Sigmoid colon (tissue), 7 donors: ENCODE measurements around the gene UNC5C. TPM values are rescaled to one million over a fixed set of nuclear protein-coding genes. Genes with fewer than 3 reads are reported as not detected.

Experiments used
- DNase-seq: peaks from one replicate; pipeline ENCODE4 v3.0.0-alpha.2; 2019
- H3K27ac ChIP-seq, 4 donors: fragments of 200-600 bp; sonication (generic); one replicate each; pipeline ENCODE4 v1.5.1; 2016 to 2019; ENCODE audit warnings: mild to moderate bottlenecking in 1 of 4
- H3K27me3 ChIP-seq, 3 donors: fragments of 200-600 bp; sonication (generic); one replicate each; pipeline ENCODE4 v1.5.1; 2019; ENCODE audit warnings: mild to moderate bottlenecking in 1 of 3
- H3K36me3 ChIP-seq, 4 donors: fragments of 200-600 bp; sonication (generic); one replicate each; pipeline ENCODE4 v1.5.1; 2016 to 2019
- H3K4me1 ChIP-seq, 4 donors: fragments of 200-600 bp; sonication (generic); one replicate each; pipeline ENCODE4 v1.5.1; 2017 to 2019
- H3K4me3 ChIP-seq, 4 donors: fragments of 200-600 bp; sonication (generic); one replicate each; pipeline ENCODE4 v1.5.1; 2017 to 2019; ENCODE audit warnings: mild to moderate bottlenecking in 2 of 4, moderate library complexity in 1 of 4
- H3K9me3 ChIP-seq, 4 donors: fragments of 200-600 bp in 3 of 4; sonication (generic) in 3 of 4; one replicate each; pipeline versions ENCODE4 v1.5.1 to v1.6.1; 2013 to 2019
- EP300 ChIP-seq, 4 donors: sonication (generic); formaldehyde crosslinking; IDR thresholded peaks; one replicate each; pipeline ENCODE4 v1.6.1; 2017; ENCODE audit warnings: antibody characterized with exemption in 4 of 4
- POLR2A ChIP-seq, 2 donors: fragments of 450-650 bp; IDR thresholded peaks; one replicate each; pipeline ENCODE4 v1.6.1; 2016; ENCODE audit warnings: antibody characterized with exemption in 2 of 2, mild to moderate bottlenecking in 2 of 2, moderate library complexity in 2 of 2
- POLR2AphosphoS5 ChIP-seq, 4 donors: sonication (generic); formaldehyde crosslinking; IDR thresholded peaks; one replicate each; pipeline ENCODE4 v1.6.1; 2017; ENCODE audit warnings: antibody characterized with exemption in 4 of 4
- WGBS, 2 donors: extraction: QIAGEN DNeasy Blood & Tissue Kit; methylation state at CpG; one replicate each; pipeline ENCODE4 v1.1.7; 2013; 5-methylcytosine and 5-hydroxymethylcytosine counted together
- intact Hi-C: fragments of 100-400 bp; cut with DNase I; formaldehyde crosslinking; loops from one replicate; pipeline ENCODE4 v1.15.1; 2023
- polyA plus RNA-seq, 3 donors: library from polyadenylated mRNA; stranded (reverse); fragments of 200-250 nt; gene quantifications; one replicate each; pipeline ENCODE4 v1.2.3, GENCODE V29; 2013
- total RNA-seq, 4 donors: library from RNA; depleted of rRNA; stranded (reverse); fragments of >200 nt; gene quantifications; one replicate each; pipeline ENCODE4 v1.1.0, GENCODE V29; 2016
- TF ChIP-seq, protein P1 (sequence below), 4 experiments: fragments of 450-650 bp in 3 of 4; fragments of 200-600 bp in 1 of 4; IDR thresholded peaks; one replicate each; pipeline ENCODE4 v1.5.1; 2016 to 2019; ENCODE audit warnings: antibody characterized with exemption in 4 of 4, mild to moderate bottlenecking in 3 of 4, moderate library complexity in 2 of 4
- donor health status: healthy with polysubstance abuse.
- donor health status: Bipolar disorder and iron deficiency.
- donor health status: healthy.

The UNC5C gene
- total and polyA plus RNA-seq, 7 donors, result 0.60 to 3.1 (median 1.4) TPM

DNA sequence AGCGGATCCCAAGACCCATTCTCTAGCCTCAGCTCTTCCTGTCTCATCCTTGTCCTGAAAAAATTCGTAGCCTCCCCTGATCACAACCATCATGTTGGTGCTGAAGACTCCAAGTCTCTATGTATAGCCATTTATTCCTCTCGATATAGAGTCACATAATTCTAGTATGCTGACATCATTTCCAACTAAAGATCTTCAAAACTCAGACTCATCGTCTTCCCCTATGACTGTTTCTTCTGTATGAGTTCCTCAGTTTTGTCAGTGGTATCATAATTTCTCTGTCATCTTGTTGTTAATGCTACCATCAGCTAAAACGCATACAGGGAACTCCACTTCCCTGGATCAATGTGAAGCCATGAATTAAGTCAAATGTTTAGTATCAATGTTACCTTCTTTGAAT is 41.2 kb downstream of the UNC5C start:
- no peak for DNase-seq
- H3K27ac ChIP-seq, result no peak overlapping the region
- H3K9me3 ChIP-seq, result no peaks in the 10 kb centered on the region
- no peak overlapping the region for H3K4me3 ChIP-seq
- no peaks in the 10 kb centered on the region for H3K4me1 ChIP-seq
- TF ChIP-seq POLR2AphosphoS5 (IDR thresholded peaks at IDR 0.05), result no peak
- TF ChIP-seq, protein P1, sequence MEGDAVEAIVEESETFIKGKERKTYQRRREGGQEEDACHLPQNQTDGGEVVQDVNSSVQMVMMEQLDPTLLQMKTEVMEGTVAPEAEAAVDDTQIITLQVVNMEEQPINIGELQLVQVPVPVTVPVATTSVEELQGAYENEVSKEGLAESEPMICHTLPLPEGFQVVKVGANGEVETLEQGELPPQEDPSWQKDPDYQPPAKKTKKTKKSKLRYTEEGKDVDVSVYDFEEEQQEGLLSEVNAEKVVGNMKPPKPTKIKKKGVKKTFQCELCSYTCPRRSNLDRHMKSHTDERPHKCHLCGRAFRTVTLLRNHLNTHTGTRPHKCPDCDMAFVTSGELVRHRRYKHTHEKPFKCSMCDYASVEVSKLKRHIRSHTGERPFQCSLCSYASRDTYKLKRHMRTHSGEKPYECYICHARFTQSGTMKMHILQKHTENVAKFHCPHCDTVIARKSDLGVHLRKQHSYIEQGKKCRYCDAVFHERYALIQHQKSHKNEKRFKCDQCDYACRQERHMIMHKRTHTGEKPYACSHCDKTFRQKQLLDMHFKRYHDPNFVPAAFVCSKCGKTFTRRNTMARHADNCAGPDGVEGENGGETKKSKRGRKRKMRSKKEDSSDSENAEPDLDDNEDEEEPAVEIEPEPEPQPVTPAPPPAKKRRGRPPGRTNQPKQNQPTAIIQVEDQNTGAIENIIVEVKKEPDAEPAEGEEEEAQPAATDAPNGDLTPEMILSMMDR (IDR thresholded peaks at IDR 0.05), result no peak
- no peak for TF ChIP-seq EP300 (IDR thresholded peaks at IDR 0.05)
- no peak for TF ChIP-seq POLR2A (IDR thresholded peaks at IDR 0.05)
- intact Hi-C loops, result no loop called here
- no peaks in the 10 kb centered on the region for H3K27me3 ChIP-seq
- 85 to 90% methylated on average over 5 of the region's 5 CpGs for WGBS, 2 donors
- no peaks in the 10 kb centered on the region for H3K36me3 ChIP-seq

DNA sequence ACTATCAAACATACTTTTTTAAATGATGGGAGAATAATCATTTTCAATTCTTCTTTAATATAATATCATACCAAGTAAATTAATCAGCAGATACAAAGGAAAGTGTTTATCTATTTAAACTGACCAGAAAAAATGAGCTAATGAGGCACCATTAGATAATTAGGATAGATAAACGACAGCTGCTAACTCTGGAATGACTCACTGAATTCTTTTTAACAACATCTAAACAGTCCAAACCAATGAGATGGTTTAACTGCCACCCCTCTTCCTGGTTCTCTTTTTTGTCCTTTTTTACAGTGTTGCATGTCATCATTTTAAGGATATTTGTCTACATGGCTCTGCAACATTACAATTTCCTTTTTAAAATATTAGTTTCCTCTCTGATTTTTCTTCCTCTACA is 41.6 kb downstream of the UNC5C start:
- intact Hi-C loops, result no loop called here
- Histone ChIP-seq H3K27me3 (no peaks in the 10 kb centered on the region), H3K36me3 (no peaks in the 10 kb centered on the region), H3K4me1 (no peaks in the 10 kb centered on the region), H3K4me3 (no peak overlapping the region), H3K27ac (no peak overlapping the region), H3K9me3 (no peaks in the 10 kb centered on the region)
- no peak for DNase-seq
- TF ChIP-seq, protein P1 (IDR thresholded peaks at IDR 0.05), result no peak
- TF ChIP-seq EP300 (IDR thresholded peaks at IDR 0.05), result no peak
- TF ChIP-seq POLR2A (IDR thresholded peaks at IDR 0.05), result no peak
- no peak for TF ChIP-seq POLR2AphosphoS5 (IDR thresholded peaks at IDR 0.05)
- 59 to 70% methylated on average over 1 of the region's 1 CpG for WGBS, 2 donors

DNA sequence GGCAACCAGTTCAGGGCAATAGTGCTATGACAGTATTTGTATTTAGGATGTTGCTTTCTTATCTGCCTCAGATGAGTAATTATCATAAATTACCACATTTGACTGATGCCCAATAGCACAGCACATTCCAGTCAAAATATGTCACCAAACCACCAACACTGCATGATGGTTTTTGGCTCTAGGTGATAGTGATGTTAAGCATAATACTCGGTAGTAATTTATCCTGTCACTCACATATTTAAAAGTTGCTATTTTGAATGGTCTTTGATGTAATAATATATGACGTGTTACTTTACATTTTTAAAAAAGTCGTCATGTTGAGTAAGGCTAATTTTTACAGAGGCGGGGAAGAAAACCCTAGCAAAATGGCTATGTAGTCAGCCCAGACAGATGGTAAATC is 42.5 kb downstream of the UNC5C start:
- DNase-seq, result no peak
- intact Hi-C loops, result no loop called here

DNA sequence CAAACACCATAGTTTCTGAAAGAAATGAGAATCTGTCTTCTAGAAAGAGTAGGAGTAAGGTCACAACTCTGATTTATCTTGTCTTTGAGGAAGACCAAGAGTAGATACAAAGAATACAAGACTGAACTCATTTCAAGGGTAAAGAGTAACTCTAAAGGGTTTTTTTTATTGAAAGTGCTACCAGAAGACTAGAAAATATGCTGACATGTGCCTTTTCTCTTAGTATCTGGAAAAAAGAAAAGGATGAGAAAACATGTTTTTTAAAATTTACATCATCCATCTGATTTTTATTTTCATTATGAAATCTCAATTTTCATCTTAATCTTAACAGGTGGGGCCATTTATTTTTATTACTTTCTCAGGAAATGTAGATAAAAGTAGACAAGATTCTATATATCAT is 43.0 kb downstream of the UNC5C start:
- H3K27me3 ChIP-seq, result no peaks in the 10 kb centered on the region
- intact Hi-C loops, result no loop called here
- TF ChIP-seq POLR2AphosphoS5 (IDR thresholded peaks at IDR 0.05) (no peak), EP300 (IDR thresholded peaks at IDR 0.05) (no peak), POLR2A (IDR thresholded peaks at IDR 0.05) (no peak)
- TF ChIP-seq, protein P1 (IDR thresholded peaks at IDR 0.05), result no peak
- H3K4me1 ChIP-seq, result no peaks in the 10 kb centered on the region
- no peak for DNase-seq
- H3K9me3 ChIP-seq, result no peaks in the 10 kb centered on the region
- H3K27ac ChIP-seq, result no peak overlapping the region
- no peak overlapping the region for H3K4me3 ChIP-seq
- no peaks in the 10 kb centered on the region for H3K36me3 ChIP-seq

More for the DNA sequence above, 42.5 kb downstream of the UNC5C start:
- Histone ChIP-seq H3K36me3 (no peaks in the 10 kb centered on the region), H3K4me3 (no peak overlapping the region), H3K9me3 (no peaks in the 10 kb centered on the region), H3K27ac (no peak overlapping the region), H3K4me1 (no peaks in the 10 kb centered on the region), H3K27me3 (no peaks in the 10 kb centered on the region)
- WGBS, 2 donors, result 84 to 88% methylated on average over 4 of the region's 4 CpGs
- TF ChIP-seq POLR2A (IDR thresholded peaks at IDR 0.05) (no peak), EP300 (IDR thresholded peaks at IDR 0.05) (no peak), POLR2AphosphoS5 (IDR thresholded peaks at IDR 0.05) (no peak)
- TF ChIP-seq, protein P1 (IDR thresholded peaks at IDR 0.05), result no peak

DNA sequence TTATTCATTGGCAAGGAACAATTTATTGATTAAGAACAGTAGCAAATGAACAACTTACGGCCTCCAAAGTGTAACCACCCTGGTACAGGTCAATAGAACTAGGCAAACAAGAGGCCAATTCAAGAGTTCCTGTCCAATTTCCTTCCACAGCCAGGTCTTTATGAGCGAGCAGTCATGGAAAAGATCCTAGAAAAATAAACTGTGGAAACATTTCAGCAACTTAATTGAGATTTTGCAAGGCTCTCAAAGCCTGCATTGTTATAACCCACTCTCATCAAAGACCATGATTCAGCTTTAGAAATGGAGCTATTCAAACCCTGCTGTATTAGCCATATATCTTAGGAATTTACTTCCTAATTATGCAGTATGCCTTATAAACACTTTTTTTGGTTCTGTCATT is 43.6 kb downstream of the UNC5C start:
- no peak for DNase-seq
- H3K4me1 ChIP-seq, result no peaks in the 10 kb centered on the region
- no peak overlapping the region for H3K27ac ChIP-seq
- WGBS, 2 donors, result 30 to 61% methylated on average over 2 of the region's 2 CpGs
- no peaks in the 10 kb centered on the region for H3K36me3 ChIP-seq
- no peaks in the 10 kb centered on the region for H3K9me3 ChIP-seq
- H3K4me3 ChIP-seq, result no peak overlapping the region
- H3K27me3 ChIP-seq, result no peaks in the 10 kb centered on the region
- intact Hi-C loops, result no loop called here
- TF ChIP-seq POLR2A (IDR thresholded peaks at IDR 0.05) (no peak), POLR2AphosphoS5 (IDR thresholded peaks at IDR 0.05) (no peak), EP300 (IDR thresholded peaks at IDR 0.05) (no peak)
- TF ChIP-seq, protein P1 (IDR thresholded peaks at IDR 0.05), result no peak
